Measurements from ENCODE around the gene ANKRD27.

Gene ANKRD27

DNA sequence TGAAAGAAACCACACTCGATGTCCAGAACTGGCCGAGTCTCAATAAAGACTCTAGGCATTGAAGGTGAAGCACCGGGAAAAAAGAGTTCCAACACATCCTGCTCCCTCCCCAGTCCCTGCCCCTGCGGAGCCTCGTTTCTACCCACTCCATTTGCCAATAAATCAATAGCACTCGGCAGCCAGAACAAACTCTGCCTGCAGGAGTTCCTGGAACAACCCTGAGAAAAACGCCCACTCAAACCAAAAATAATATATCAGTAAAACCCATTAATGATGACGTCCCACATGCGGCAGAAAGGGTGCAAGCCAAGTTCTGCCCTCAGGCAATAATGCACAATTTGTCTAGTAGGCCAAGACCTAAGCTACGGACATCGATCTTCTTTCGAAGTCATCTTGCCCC lies 53.0 kb downstream of the ANKRD27 start:
- CTCF ChIA-PET, result interaction anchor here (0.6 to 2.1 kb wide), 4 partner anchors 20 to 248 kb away, joined by 3 to 9 read pairs (median 5); no protein-coding TSS in a partner anchor
- TF ChIP-seq ZNF175 (tag by site-specific recombination; IDR thresholded peaks at IDR 0.05), result no peak
- TF ChIP-seq ZIC2 (tag by site-specific recombination; IDR thresholded peaks at IDR 0.05), result no peak
- TF ChIP-seq, protein P1, sequence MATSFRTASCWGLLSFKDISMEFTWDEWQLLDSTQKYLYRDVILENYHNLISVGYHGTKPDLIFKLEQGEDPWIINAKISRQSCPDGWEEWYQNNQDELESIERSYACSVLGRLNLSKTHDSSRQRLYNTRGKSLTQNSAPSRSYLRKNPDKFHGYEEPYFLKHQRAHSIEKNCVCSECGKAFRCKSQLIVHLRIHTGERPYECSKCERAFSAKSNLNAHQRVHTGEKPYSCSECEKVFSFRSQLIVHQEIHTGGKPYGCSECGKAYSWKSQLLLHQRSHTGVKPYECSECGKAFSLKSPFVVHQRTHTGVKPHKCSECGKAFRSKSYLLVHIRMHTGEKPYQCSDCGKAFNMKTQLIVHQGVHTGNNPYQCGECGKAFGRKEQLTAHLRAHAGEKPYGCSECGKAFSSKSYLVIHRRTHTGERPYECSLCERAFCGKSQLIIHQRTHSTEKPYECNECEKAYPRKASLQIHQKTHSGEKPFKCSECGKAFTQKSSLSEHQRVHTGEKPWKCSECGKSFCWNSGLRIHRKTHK (tag by site-specific recombination; IDR thresholded peaks at IDR 0.05), result no peak
- peak; percentile 50 for TF ChIP-seq ZFHX2 (tag by site-specific recombination; conservative IDR thresholded peaks at IDR 0.05)
- no peak for TF ChIP-seq ZNF621 (tag by site-specific recombination; IDR thresholded peaks at IDR 0.05)
- peak; percentile 56 for TF ChIP-seq EGR2 (tag by site-specific recombination; IDR thresholded peaks at IDR 0.05; ENCODE audit: low read depth)

DNA sequence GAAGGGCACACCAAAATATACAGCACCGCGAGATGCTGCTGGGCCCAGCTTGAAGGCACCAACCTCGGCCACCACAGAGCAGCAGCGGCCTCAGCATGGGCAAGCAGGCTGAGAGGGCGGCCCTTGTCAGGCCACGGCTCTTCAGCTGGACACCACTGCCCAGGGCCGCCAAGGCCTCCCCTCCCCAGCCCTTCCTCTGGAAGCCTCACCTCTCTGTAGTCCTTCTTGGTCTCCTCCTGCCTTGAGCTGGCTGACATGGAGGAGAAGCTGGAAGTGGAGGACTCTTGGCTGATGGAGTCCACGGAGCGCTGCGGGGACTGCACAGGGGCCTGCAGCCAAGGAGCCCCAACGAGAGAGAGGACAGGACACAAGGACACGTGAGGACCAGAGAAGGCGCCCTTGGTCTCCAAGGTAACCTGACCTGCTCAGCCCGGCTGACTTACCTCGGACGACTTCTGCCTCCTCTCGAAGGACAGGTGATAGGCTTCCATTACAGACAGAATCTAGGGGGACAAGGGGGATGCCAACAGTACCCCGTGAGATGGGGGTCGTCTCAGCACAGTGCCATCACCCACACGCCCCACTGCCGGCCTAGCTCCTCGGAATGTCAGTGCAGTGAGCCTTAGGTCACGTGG lies 55.8 kb downstream of the ANKRD27 start:
- TF ChIP-seq ZNF211 (tag by site-specific recombination; IDR thresholded peaks at IDR 0.05; ENCODE audit: low read depth), result no peak
- TF ChIP-seq ZFP37 (tag by site-specific recombination; IDR thresholded peaks at IDR 0.05), result no peak
- TF ChIP-seq ZNF302 (tag by site-specific recombination; IDR thresholded peaks at IDR 0.05; ENCODE audit: low read depth), result no peak
- no peak for TF ChIP-seq ZNF548 (tag by site-specific recombination; IDR thresholded peaks at IDR 0.05)
- no peak for TF ChIP-seq ZNF654 (tag by site-specific recombination; IDR thresholded peaks at IDR 0.05; ENCODE audit: low read depth)
- TF ChIP-seq ZBTB48 (tag by site-specific recombination; IDR thresholded peaks at IDR 0.05), result no peak
- TF ChIP-seq ZNF660 (tag by site-specific recombination; IDR thresholded peaks at IDR 0.05), result no peak
- no peak for TF ChIP-seq MZF1 (tag by site-specific recombination; IDR thresholded peaks at IDR 0.05; ENCODE audit: borderline replicate concordance)
- TF ChIP-seq ZNF621 (tag by site-specific recombination; IDR thresholded peaks at IDR 0.05), result no peak
- TF ChIP-seq, protein P2, sequence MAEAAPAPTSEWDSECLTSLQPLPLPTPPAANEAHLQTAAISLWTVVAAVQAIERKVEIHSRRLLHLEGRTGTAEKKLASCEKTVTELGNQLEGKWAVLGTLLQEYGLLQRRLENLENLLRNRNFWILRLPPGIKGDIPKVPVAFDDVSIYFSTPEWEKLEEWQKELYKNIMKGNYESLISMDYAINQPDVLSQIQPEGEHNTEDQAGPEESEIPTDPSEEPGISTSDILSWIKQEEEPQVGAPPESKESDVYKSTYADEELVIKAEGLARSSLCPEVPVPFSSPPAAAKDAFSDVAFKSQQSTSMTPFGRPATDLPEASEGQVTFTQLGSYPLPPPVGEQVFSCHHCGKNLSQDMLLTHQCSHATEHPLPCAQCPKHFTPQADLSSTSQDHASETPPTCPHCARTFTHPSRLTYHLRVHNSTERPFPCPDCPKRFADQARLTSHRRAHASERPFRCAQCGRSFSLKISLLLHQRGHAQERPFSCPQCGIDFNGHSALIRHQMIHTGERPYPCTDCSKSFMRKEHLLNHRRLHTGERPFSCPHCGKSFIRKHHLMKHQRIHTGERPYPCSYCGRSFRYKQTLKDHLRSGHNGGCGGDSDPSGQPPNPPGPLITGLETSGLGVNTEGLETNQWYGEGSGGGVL (tag by site-specific recombination; IDR thresholded peaks at IDR 0.05), result no peak
- TF ChIP-seq YY2 (tag by site-specific recombination; IDR thresholded peaks at IDR 0.05), result no peak
- TF ChIP-seq, protein P3, sequence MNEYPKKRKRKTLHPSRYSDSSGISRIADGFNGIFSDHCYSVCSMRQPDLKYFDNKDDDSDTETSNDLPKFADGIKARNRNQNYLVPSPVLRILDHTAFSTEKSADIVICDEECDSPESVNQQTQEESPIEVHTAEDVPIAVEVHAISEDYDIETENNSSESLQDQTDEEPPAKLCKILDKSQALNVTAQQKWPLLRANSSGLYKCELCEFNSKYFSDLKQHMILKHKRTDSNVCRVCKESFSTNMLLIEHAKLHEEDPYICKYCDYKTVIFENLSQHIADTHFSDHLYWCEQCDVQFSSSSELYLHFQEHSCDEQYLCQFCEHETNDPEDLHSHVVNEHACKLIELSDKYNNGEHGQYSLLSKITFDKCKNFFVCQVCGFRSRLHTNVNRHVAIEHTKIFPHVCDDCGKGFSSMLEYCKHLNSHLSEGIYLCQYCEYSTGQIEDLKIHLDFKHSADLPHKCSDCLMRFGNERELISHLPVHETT (tag by site-specific recombination; IDR thresholded peaks at IDR 0.05), result no peak
- TF ChIP-seq, protein P4, sequence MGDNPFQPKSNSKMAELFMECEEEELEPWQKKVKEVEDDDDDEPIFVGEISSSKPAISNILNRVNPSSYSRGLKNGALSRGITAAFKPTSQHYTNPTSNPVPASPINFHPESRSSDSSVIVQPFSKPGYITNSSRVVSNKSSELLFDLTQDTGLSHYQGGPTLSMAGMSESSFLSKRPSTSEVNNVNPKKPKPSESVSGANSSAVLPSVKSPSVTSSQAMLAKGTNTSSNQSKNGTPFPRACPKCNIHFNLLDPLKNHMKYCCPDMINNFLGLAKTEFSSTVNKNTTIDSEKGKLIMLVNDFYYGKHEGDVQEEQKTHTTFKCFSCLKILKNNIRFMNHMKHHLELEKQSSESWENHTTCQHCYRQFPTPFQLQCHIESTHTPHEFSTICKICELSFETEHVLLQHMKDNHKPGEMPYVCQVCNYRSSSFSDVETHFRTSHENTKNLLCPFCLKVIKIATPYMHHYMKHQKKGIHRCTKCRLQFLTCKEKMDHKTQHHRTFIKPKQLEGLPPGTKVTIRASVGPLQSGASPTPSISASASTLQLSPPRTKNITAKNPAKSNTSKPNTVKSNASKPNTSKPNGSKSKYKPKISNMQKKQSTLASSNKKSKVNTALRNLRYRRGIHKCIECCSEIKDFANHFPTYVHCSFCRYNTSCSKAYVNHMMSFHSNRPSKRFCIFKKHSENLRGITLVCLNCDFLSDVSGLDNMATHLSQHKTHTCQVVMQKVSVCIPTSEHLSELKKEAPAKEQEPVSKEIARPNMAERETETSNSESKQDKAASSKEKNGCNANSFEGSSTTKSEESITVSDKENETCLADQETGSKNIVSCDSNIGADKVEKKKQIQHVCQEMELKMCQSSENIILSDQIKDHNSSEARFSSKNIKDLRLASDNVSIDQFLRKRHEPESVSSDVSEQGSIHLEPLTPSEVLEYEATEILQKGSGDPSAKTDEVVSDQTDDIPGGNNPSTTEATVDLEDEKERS (tag by site-specific recombination; IDR thresholded peaks at IDR 0.05), result no peak
- no peak for TF ChIP-seq ZNF221 (tag by site-specific recombination; IDR thresholded peaks at IDR 0.05; ENCODE audit: borderline replicate concordance)
- TF ChIP-seq REPIN1 (tag by site-specific recombination; IDR thresholded peaks at IDR 0.05; ENCODE audit: low read depth), result no peak
- TF ChIP-seq ZNF24 (tag by site-specific recombination; IDR thresholded peaks at IDR 0.05), result no peak
- TF ChIP-seq, protein P5, sequence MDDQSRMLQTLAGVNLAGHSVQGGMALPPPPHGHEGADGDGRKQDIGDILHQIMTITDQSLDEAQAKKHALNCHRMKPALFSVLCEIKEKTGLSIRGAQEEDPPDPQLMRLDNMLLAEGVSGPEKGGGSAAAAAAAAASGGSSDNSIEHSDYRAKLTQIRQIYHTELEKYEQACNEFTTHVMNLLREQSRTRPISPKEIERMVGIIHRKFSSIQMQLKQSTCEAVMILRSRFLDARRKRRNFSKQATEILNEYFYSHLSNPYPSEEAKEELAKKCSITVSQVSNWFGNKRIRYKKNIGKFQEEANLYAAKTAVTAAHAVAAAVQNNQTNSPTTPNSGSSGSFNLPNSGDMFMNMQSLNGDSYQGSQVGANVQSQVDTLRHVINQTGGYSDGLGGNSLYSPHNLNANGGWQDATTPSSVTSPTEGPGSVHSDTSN (CRISPR knock-in tag; IDR thresholded peaks at IDR 0.05), result no peak
- CTCF ChIA-PET, result interaction anchor here (0.6 to 1.1 kb wide), 2 partner anchors 21 to 623 kb away, joined by 3 read pairs; no protein-coding TSS in a partner anchor
- peaks cover 67 to 91% of the 10 kb centered on the region in 2 experiments for H3K36me3 ChIP-seq (ENCODE audit: control insufficient read depth in 2 of 2, insufficient read depth in 1 of 2, low read length in 2 of 2)

More for the DNA sequence above, 53.0 kb downstream of the ANKRD27 start:
- POLR2A ChIA-PET, result no interaction called here
- Histone ChIP-seq H3K4me3 (ENCODE audit: low read depth, low read length) (no peak overlapping the region), H3K36me3 (ENCODE audit: control insufficient read depth in 2 of 2, insufficient read depth in 1 of 2, low read length in 2 of 2) (peaks cover 60 to 85% of the 10 kb centered on the region in 2 experiments), H3K9me3 (ENCODE audit: control insufficient read depth, insufficient read depth, low read depth, low read length) (no peaks in the 10 kb centered on the region), H3K4me1 (ENCODE audit: control insufficient read depth, insufficient read depth, low read length) (no peaks in the 10 kb centered on the region), H3K27ac (ENCODE audit: extremely low read depth, low read depth, low read length) (no peak overlapping the region)

More for the DNA sequence above, 55.8 kb downstream of the ANKRD27 start:
- H3K4me3 ChIP-seq (ENCODE audit: low read depth, low read length), result no peak overlapping the region
- no peak overlapping the region for H3K27ac ChIP-seq (ENCODE audit: extremely low read depth, low read depth, low read length)
- no peaks in the 10 kb centered on the region for H3K4me1 ChIP-seq (ENCODE audit: control insufficient read depth, insufficient read depth, low read length)
- POLR2A ChIA-PET, result interaction anchor here (0.5 to 0.6 kb wide), 2 partner anchors 14 to 32 kb away, joined by 3 read pairs; no protein-coding TSS in a partner anchor
- no peaks in the 10 kb centered on the region for H3K9me3 ChIP-seq (ENCODE audit: control insufficient read depth, insufficient read depth, low read depth, low read length)

All from HEK293 (cell line).